HepG2 (cell line): ENCODE measurements around the gene IP6K1. TPM values are rescaled to one million over a fixed set of nuclear protein-coding genes. Genes with fewer than 3 reads are reported as not detected.
A peak's percentile ranks its signal among the peaks of the same experiment; 100 is the strongest.

Source experiments
- BCL6 ChIP-seq: IDR thresholded peaks from 2 replicates; pipeline ENCODE4 v1.6.1; 2016; ENCODE audit warnings: missing genetic modification reagents, missing compliant biosample characterization
- GATAD1 ChIP-seq: IDR thresholded peaks from 2 replicates; pipeline ENCODE4 v1.6.1; 2016; ENCODE audit warnings: missing genetic modification reagents, missing compliant biosample characterization
- HNF4G ChIP-seq, 2 experiments: sonication (generic) in 1 of 2; formaldehyde crosslinking in 1 of 2; IDR thresholded peaks; 2 replicates each; pipeline versions ENCODE4 v1.4.0 to v1.6.1; 2011 to 2020; ENCODE audit warnings: borderline replicate concordance in 2 of 2, low read depth in 2 of 2, mild to moderate bottlenecking in 2 of 2, low read length in 1 of 2, missing genetic modification reagents in 1 of 2, moderate library complexity in 1 of 2
- MTA1 ChIP-seq: sonication (generic); formaldehyde crosslinking; IDR thresholded peaks from 2 replicates; pipeline ENCODE4 v1.4.0; 2020; ENCODE audit warnings: missing genetic modification reagents, mild to moderate bottlenecking, borderline replicate concordance
- MTF1 ChIP-seq: sonication (generic); formaldehyde crosslinking; IDR thresholded peaks from 2 replicates; pipeline ENCODE4 v1.5.0; 2020; ENCODE audit warnings: missing genetic modification reagents
- NR2F6 ChIP-seq, 2 experiments: IDR thresholded peaks; 2 replicates each; pipeline ENCODE4 v1.6.1; 2016; ENCODE audit warnings: antibody characterized with exemption in 1 of 2, mild to moderate bottlenecking in 1 of 2
- POGZ ChIP-seq: sonication (generic); formaldehyde crosslinking; IDR thresholded peaks from 2 replicates; pipeline ENCODE4 v1.4.0; 2020; ENCODE audit warnings: mild to moderate bottlenecking, missing genetic modification reagents
- RXRB ChIP-seq: IDR thresholded peaks from 2 replicates; pipeline ENCODE4 v1.6.1; 2016; ENCODE audit warnings: borderline replicate concordance, missing genetic modification reagents, missing compliant biosample characterization
- SPEN ChIP-seq: sonication (generic); formaldehyde crosslinking; IDR thresholded peaks from 2 replicates; pipeline ENCODE4 v1.5.1; 2020; ENCODE audit warnings: low read depth, mild to moderate bottlenecking, missing genetic modification reagents
- SRY ChIP-seq: sonication (generic); formaldehyde crosslinking; IDR thresholded peaks from 2 replicates; pipeline ENCODE4 v1.8.0; 2022; ENCODE audit warnings: mild to moderate bottlenecking, missing genetic modification reagents
- ZNF446 ChIP-seq: sonication (generic); formaldehyde crosslinking; IDR thresholded peaks from 2 replicates; pipeline ENCODE4 v1.5.0; 2020; ENCODE audit warnings: mild to moderate bottlenecking, missing genetic modification reagents
- ZNF546 ChIP-seq: sonication (generic); formaldehyde crosslinking; conservative IDR thresholded peaks from 2 replicates; pipeline ENCODE4 v1.8.1; 2023; ENCODE audit warnings: mild to moderate bottlenecking, missing genetic modification reagents
- ZNF598 ChIP-seq: sonication (generic); formaldehyde crosslinking; IDR thresholded peaks from 2 replicates; pipeline ENCODE4 v1.5.1; 2020; ENCODE audit warnings: mild to moderate bottlenecking, missing genetic modification reagents, borderline replicate concordance
- ZNF7 ChIP-seq: IDR thresholded peaks from 2 replicates; pipeline ENCODE4 v1.6.1; 2016; ENCODE audit warnings: missing biosample characterization, missing genetic modification reagents
- ZNF761 ChIP-seq: sonication (generic); formaldehyde crosslinking; conservative IDR thresholded peaks from 2 replicates; pipeline ENCODE4 v1.4.0; 2020; ENCODE audit warnings: mild to moderate bottlenecking, missing genetic modification reagents
- ZNF777 ChIP-seq: sonication (generic); formaldehyde crosslinking; IDR thresholded peaks from 2 replicates; pipeline ENCODE4 v1.4.0; 2020; ENCODE audit warnings: missing genetic modification reagents
- polyA plus RNA-seq, 8 experiments: library from polyadenylated mRNA; depleted of rRNA in 3 of 8; stranded (reverse) in 7 of 8; unstranded in 1 of 8; fragments of >200 nt; fragmentation: Illumina TruSeq in 4 of 8; extraction: Trizol in 4 of 8; gene quantifications; 2 replicates each; pipeline versions ENCODE4 v1.2.1 to v1.2.3, GENCODE V29; 2011 to 2016; ENCODE audit warnings: low read depth in 4 of 8, missing spikeins in 1 of 8, mixed read lengths in 1 of 8; ENCODE audit not compliant: insufficient read depth in 1 of 8
- total RNA-seq, 5 experiments: library from RNA; depleted of rRNA; stranded (reverse); fragments of >200 nt; fragmentation: Illumina TruSeq; extraction: Trizol; gene quantifications; 2 replicates each; pipeline ENCODE4 v1.2.3, GENCODE V29; 2016; ENCODE audit warnings: low read depth in 1 of 5
- TF ChIP-seq, protein P1 (sequence below), 2 experiments: sonication (generic) in 1 of 2; formaldehyde crosslinking in 1 of 2; IDR thresholded peaks; 2 replicates each; pipeline versions ENCODE4 v1.4.0 to v1.6.1; 2018 to 2020; ENCODE audit warnings: missing genetic modification reagents in 2 of 2, borderline replicate concordance in 1 of 2, low read depth in 1 of 2, mild to moderate bottlenecking in 1 of 2, missing biosample characterization in 1 of 2
- TF ChIP-seq, protein P2 (sequence below): sonication (generic); formaldehyde crosslinking; IDR thresholded peaks from 2 replicates; pipeline ENCODE4 v1.4.0; 2020; ENCODE audit warnings: missing genetic modification reagents
- TF ChIP-seq, protein P3 (sequence below): sonication (generic); formaldehyde crosslinking; IDR thresholded peaks from 2 replicates; pipeline ENCODE4 v1.4.0; 2020; ENCODE audit warnings: missing genetic modification reagents
- TF ChIP-seq, protein P4 (sequence below): sonication (generic); formaldehyde crosslinking; IDR thresholded peaks from 2 replicates; pipeline ENCODE4 v1.9.0; 2022; ENCODE audit warnings: missing genetic modification reagents, mild to moderate bottlenecking, borderline replicate concordance

The IP6K1 gene
- total and polyA plus RNA-seq, 2 of the 13 experiments (the other 11 are each of a cell fraction or from before 2014, with no cell fraction given), result 17.7 to 29.7 TPM

DNA sequence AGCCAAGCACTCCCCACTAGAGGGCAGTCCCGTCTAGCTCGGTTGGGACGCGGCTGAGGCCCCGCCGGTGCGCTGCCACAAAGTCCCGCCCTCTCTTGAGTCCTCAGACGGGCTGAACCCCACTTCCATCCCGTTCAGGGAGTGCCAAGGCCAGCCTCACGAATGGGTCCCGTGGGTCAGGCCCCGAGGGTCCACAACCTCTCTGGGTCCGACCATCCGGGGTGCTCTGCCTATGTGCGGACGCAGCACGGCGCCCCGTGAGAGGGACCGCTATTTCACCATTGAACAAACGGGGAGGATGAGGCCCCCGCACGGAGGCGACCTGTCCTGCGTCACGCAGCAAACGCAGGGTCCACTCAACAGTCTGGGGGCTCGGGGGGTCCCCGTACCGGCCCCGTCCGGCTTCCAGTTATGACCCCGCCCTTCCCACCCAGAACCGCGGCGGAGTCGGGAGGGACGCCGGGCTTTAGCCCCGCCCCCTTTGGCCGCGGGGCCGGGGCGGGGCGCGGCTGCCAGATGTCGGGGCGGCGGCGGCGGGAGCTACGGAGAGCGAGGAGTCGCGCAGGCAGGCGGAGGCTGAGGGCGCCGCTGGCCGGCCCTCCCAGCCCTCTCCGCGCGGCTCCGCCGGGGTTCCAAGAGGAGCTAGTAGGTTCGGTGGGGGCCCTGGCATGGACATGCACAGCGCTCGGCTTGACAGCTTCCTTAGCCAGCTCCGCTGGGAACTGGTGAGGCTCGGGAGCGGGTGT is 16.6 kb upstream of the IP6K1 start, which contains the start of gene INKA1 (continued):
- TF ChIP-seq, protein P1, sequence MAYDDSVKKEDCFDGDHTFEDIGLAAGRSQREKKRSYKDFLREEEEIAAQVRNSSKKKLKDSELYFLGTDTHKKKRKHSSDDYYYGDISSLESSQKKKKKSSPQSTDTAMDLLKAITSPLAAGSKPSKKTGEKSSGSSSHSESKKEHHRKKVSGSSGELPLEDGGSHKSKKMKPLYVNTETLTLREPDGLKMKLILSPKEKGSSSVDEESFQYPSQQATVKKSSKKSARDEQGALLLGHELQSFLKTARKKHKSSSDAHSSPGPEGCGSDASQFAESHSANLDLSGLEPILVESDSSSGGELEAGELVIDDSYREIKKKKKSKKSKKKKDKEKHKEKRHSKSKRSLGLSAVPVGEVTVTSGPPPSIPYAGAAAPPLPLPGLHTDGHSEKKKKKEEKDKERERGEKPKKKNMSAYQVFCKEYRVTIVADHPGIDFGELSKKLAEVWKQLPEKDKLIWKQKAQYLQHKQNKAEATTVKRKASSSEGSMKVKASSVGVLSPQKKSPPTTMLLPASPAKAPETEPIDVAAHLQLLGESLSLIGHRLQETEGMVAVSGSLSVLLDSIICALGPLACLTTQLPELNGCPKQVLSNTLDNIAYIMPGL (CRISPR knock-in tag; IDR thresholded peaks at IDR 0.05; ENCODE audit: borderline replicate concordance in 1 of 2, low read depth in 1 of 2), result peak; percentile 94 to 97; a peak in 3 of 4 replicates
- TF ChIP-seq BCL6 (CRISPR knock-in tag) (peak; percentile 59; the same call in 1 of the 2 replicates), GATAD1 (peak; percentile 56), RXRB (CRISPR knock-in tag) (peak; percentile 29; the same call in 1 of the 2 replicates), MTA1 (CRISPR knock-in tag) (peak; percentile 52; the same call in 1 of the 2 replicates), ZNF761 (CRISPR knock-in tag) (0 out of 2 replicates have a peak, but pooled peaks have one; percentile 13), ZNF598 (0 out of 2 replicates have a peak, but pooled peaks have one; percentile 19), POGZ (0 out of 2 replicates have a peak, but pooled peaks have one; percentile 2), ZNF777 (CRISPR knock-in tag) (peak; percentile 97), NR2F6 (IDR thresholded peaks at IDR 0.05) (no peak; the same call in 1 of the 2 replicates), NR2F6 (CRISPR knock-in tag; IDR thresholded peaks at IDR 0.05) (peak; percentile 59; the same call in 1 of the 2 replicates), ZNF546 (0 out of 2 replicates have a peak, but pooled peaks have one; percentile 44), ZNF446 (CRISPR knock-in tag) (0 out of 2 replicates have a peak, but pooled peaks have one; percentile 44), SPEN (CRISPR knock-in tag) (peak; percentile 40), HNF4G (IDR thresholded peaks at IDR 0.05; ENCODE audit: borderline replicate concordance, low read depth, low read length) (no peak), HNF4G (CRISPR knock-in tag; IDR thresholded peaks at IDR 0.05; ENCODE audit: borderline replicate concordance, low read depth) (peak; percentile 63; the same call in 1 of the 2 replicates), ZNF7 (CRISPR knock-in tag) (no peak), MTF1 (CRISPR knock-in tag) (no peak), SRY (CRISPR knock-in tag) (0 out of 2 replicates have a peak, but pooled peaks have one; percentile 20)
- TF ChIP-seq, protein P2, sequence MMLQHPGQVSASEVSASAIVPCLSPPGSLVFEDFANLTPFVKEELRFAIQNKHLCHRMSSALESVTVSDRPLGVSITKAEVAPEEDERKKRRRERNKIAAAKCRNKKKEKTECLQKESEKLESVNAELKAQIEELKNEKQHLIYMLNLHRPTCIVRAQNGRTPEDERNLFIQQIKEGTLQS (CRISPR knock-in tag), result peak; percentile 17; the same call in 1 of the 2 replicates
- TF ChIP-seq, protein P3, sequence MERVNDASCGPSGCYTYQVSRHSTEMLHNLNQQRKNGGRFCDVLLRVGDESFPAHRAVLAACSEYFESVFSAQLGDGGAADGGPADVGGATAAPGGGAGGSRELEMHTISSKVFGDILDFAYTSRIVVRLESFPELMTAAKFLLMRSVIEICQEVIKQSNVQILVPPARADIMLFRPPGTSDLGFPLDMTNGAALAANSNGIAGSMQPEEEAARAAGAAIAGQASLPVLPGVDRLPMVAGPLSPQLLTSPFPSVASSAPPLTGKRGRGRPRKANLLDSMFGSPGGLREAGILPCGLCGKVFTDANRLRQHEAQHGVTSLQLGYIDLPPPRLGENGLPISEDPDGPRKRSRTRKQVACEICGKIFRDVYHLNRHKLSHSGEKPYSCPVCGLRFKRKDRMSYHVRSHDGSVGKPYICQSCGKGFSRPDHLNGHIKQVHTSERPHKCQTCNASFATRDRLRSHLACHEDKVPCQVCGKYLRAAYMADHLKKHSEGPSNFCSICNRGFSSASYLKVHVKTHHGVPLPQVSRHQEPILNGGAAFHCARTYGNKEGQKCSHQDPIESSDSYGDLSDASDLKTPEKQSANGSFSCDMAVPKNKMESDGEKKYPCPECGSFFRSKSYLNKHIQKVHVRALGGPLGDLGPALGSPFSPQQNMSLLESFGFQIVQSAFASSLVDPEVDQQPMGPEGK (CRISPR knock-in tag), result peak; percentile 34; the same call in 1 of the 2 replicates
- TF ChIP-seq, protein P4, sequence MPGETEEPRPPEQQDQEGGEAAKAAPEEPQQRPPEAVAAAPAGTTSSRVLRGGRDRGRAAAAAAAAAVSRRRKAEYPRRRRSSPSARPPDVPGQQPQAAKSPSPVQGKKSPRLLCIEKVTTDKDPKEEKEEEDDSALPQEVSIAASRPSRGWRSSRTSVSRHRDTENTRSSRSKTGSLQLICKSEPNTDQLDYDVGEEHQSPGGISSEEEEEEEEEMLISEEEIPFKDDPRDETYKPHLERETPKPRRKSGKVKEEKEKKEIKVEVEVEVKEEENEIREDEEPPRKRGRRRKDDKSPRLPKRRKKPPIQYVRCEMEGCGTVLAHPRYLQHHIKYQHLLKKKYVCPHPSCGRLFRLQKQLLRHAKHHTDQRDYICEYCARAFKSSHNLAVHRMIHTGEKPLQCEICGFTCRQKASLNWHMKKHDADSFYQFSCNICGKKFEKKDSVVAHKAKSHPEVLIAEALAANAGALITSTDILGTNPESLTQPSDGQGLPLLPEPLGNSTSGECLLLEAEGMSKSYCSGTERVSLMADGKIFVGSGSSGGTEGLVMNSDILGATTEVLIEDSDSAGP (CRISPR knock-in tag), result peak; percentile 79; the same call in 1 of the 2 replicates
